Gastrocnemius medialis (tissue), 4 donors: ENCODE measurements around the gene PLA2G5.

Experiments used
- POLR2A ChIP-seq, 2 donors: fragments of 450-650 bp; IDR thresholded peaks; one replicate each; pipeline ENCODE4 v1.6.1; 2017; ENCODE audit warnings: antibody characterized with exemption in 2 of 2, mild to moderate bottlenecking in 2 of 2, moderate library complexity in 2 of 2
- TF ChIP-seq, protein P1 (sequence below), 5 experiments: fragments of 450-650 bp in 3 of 5; fragments of 200-600 bp in 2 of 5; sonication (generic) in 2 of 5; IDR thresholded peaks in 4 of 5; conservative IDR thresholded peaks in 1 of 5; 1 replicate in 4 of 5; 2 replicates in 1 of 5; pipeline ENCODE4 v1.5.1; 2016 to 2019; ENCODE audit warnings: antibody characterized with exemption in 5 of 5, mild to moderate bottlenecking in 3 of 5, moderate library complexity in 3 of 5

DNA sequence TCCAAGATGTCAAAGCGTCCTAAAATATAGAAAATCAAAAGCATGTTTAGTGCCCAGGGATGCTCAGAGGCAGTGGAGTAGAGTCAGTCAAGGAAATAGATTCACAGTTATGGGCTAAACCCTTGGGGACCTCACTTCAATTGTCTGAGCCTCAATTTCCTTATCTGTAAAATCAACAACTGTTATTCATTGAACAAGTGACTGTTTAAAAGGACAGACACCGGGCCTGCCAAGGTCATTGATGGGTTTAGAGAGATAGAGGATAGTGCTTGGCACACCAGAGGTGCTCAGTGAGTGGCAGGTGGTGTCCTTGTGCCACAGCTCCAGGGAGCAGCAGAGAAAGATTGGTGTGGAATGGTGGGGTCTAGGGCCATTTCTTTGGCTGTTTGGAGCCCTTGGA, 12.8 kb downstream of the PLA2G5 start:
- TF ChIP-seq, protein P1, sequence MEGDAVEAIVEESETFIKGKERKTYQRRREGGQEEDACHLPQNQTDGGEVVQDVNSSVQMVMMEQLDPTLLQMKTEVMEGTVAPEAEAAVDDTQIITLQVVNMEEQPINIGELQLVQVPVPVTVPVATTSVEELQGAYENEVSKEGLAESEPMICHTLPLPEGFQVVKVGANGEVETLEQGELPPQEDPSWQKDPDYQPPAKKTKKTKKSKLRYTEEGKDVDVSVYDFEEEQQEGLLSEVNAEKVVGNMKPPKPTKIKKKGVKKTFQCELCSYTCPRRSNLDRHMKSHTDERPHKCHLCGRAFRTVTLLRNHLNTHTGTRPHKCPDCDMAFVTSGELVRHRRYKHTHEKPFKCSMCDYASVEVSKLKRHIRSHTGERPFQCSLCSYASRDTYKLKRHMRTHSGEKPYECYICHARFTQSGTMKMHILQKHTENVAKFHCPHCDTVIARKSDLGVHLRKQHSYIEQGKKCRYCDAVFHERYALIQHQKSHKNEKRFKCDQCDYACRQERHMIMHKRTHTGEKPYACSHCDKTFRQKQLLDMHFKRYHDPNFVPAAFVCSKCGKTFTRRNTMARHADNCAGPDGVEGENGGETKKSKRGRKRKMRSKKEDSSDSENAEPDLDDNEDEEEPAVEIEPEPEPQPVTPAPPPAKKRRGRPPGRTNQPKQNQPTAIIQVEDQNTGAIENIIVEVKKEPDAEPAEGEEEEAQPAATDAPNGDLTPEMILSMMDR (IDR thresholded peaks at IDR 0.05 in 4 of 5, conservative IDR thresholded peaks at IDR 0.05 in 1 of 5): no peak
- no peak for TF ChIP-seq POLR2A (IDR thresholded peaks at IDR 0.05)
